Superior temporal gyrus (tissue), 1 donor: ENCODE results near the gene UCK2.
A peak's percentile ranks its signal among the peaks of the same experiment; 100 is the strongest.

Experiments used
- DNase-seq: peaks from one replicate; pipeline ENCODE4 v3.0.0-alpha.2; 2016; ENCODE audit errors: extremely low spot score

Gene UCK2

GRCh38 chr1:165834229-165834628 is 6.8 kb downstream of the UCK2 start:
- DNase-seq: no peak

- no peak for DNase-seq
These were observed 7.5 kb downstream of the UCK2 start for GRCh38 chr1:165834881-165835280.

- DNase-seq: no peak
These were observed 9.5 kb downstream of the UCK2 start for GRCh38 chr1:165836664-165837482.

- no peak for DNase-seq
These were observed 10.5 kb downstream of the UCK2 start for GRCh38 chr1:165837838-165838364.

- no peak for DNase-seq
These were observed 13.0 kb downstream of the UCK2 start for GRCh38 chr1:165840423-165840822.

- no peak for DNase-seq
These were observed 14.2 kb downstream of the UCK2 start for GRCh38 chr1:165841582-165842017.

GRCh38 chr1:165842023-165842670 is 14.7 kb downstream of the UCK2 start:
- DNase-seq: no peak

GRCh38 chr1:165842671-165843129 is 15.3 kb downstream of the UCK2 start:
- DNase-seq: no peak

GRCh38 chr1:165843304-165843703 is 15.9 kb downstream of the UCK2 start:
- DNase-seq: no peak

- DNase-seq: no peak
These were observed 16.8 kb downstream of the UCK2 start for GRCh38 chr1:165844114-165844798.

- no peak for DNase-seq
These were observed 17.5 kb downstream of the UCK2 start for GRCh38 chr1:165844933-165845332.

- no peak for DNase-seq
These were observed 18.2 kb downstream of the UCK2 start for GRCh38 chr1:165845569-165845968.

GRCh38 chr1:165845992-165846748 is 18.8 kb downstream of the UCK2 start:
- no peak for DNase-seq

GRCh38 chr1:165847486-165847885 is 20.1 kb downstream of the UCK2 start:
- DNase-seq: no peak

GRCh38 chr1:165849353-165850133 is 22.1 kb downstream of the UCK2 start:
- peak; percentile 37 for DNase-seq

- no peak for DNase-seq
These were observed 23.7 kb downstream of the UCK2 start for GRCh38 chr1:165851034-165851658.

GRCh38 chr1:165852871-165853270 is 25.5 kb downstream of the UCK2 start:
- DNase-seq: no peak

GRCh38 chr1:165853528-165854075 is 26.2 kb downstream of the UCK2 start:
- DNase-seq: no peak

- DNase-seq: no peak
These were observed 26.9 kb downstream of the UCK2 start for GRCh38 chr1:165854101-165854845.
